ENCODE measurements around the gene HPCAL1.

DNA sequence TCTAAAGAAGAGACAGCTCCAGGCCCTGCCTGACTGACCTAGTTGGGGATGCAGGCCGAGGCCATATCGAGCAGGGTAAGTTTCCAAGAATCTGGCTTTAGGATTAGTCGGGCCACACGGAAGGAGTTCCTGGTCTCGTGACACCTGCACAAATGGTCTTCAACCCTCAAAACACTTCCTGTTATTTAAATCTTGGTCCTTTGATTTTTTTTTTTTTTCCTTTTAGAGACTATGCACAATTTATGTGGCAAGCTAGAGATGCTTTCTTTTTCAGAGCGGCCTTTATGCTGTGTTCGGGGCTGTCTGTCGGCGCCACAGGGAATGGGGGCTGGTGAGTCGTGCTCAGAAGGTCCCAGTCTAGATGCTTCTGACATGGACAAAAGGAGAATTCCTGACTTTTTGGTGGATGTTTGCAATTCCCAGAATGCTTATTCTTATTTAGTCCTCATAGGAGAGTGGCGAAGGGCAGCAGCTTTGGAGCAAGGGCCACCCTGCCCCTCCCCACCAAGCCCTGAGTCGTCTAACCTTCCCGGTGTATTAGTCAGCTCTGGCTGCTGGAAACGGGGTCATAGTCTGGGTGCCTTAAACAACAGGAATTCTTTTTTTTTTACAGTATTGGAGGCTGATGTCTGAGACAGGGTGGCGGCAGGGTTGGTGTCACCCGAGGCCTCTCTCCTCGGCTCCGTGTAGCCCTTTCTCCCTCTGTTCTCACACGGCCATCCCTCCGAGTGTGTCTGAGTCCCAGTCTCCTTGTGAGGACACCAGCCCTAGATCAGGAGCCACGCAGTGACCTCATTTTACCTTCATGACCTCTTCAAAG lies 27.4 kb downstream of the HPCAL1 start:
- TF ChIP-seq, protein P1, sequence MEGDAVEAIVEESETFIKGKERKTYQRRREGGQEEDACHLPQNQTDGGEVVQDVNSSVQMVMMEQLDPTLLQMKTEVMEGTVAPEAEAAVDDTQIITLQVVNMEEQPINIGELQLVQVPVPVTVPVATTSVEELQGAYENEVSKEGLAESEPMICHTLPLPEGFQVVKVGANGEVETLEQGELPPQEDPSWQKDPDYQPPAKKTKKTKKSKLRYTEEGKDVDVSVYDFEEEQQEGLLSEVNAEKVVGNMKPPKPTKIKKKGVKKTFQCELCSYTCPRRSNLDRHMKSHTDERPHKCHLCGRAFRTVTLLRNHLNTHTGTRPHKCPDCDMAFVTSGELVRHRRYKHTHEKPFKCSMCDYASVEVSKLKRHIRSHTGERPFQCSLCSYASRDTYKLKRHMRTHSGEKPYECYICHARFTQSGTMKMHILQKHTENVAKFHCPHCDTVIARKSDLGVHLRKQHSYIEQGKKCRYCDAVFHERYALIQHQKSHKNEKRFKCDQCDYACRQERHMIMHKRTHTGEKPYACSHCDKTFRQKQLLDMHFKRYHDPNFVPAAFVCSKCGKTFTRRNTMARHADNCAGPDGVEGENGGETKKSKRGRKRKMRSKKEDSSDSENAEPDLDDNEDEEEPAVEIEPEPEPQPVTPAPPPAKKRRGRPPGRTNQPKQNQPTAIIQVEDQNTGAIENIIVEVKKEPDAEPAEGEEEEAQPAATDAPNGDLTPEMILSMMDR (IDR thresholded peaks at IDR 0.05), result no peak
- TF ChIP-seq POLR2A (IDR thresholded peaks at IDR 0.05), result no peak
